Nephron progenitor cell (in vitro differentiated cells): ENCODE measurements around the gene ACOT11.
A peak's percentile ranks its signal among the peaks of the same experiment; 100 is the strongest.

ENCODE experiments used
- DNase-seq: peaks from one replicate; pipeline ENCODE4 v3.0.0; 2021
- H3K27ac Mint-ChIP-seq: 2 replicates; pipeline ENCODE4 v1.8.0; 2021; ENCODE audit warnings: mild to moderate bottlenecking, moderate library complexity, mixed read lengths
- H3K27me3 Mint-ChIP-seq: 2 replicates; pipeline ENCODE4 v1.8.0; 2021; ENCODE audit warnings: mild to moderate bottlenecking, low read depth, mixed read lengths; ENCODE audit not compliant: poor library complexity
- H3K36me3 Mint-ChIP-seq: 2 replicates; pipeline ENCODE4 v1.8.0; 2021; ENCODE audit warnings: low read depth, mixed read lengths
- H3K4me1 Mint-ChIP-seq: 2 replicates; pipeline ENCODE4 v1.8.0; 2021; ENCODE audit warnings: mixed read lengths
- H3K4me3 Mint-ChIP-seq: 2 replicates; pipeline ENCODE4 v1.8.0; 2021; ENCODE audit warnings: mild to moderate bottlenecking, moderate library complexity, mixed read lengths
- H3K9me3 Mint-ChIP-seq: 2 replicates; pipeline ENCODE4 v1.8.0; 2021; ENCODE audit warnings: mild to moderate bottlenecking, moderate library complexity, mixed read lengths
- CTCF ChIP-seq: fragments of 200-600 bp; sonication (generic); IDR thresholded peaks from 2 replicates; pipeline ENCODE4 v1.5.0; 2021; ENCODE audit warnings: antibody characterized with exemption

Gene ACOT11

GRCh38 chr1:54611621-54612020, 63.6 kb downstream of the ACOT11 start:
- Mint-ChIP-seq H3K36me3 (no peaks in the 10 kb centered on the region), H3K4me1 (peaks cover 35% of the 10 kb centered on the region), H3K9me3 (no peaks in the 10 kb centered on the region), H3K27me3 (peaks cover 3% of the 10 kb centered on the region), H3K4me3 (no peak overlapping the region), H3K27ac (no peak overlapping the region)
- DNase-seq: no peak
- TF ChIP-seq CTCF: no peak

GRCh38 chr1:54614024-54614423, 66.0 kb downstream of the ACOT11 start:
- Mint-ChIP-seq H3K9me3 (no peaks in the 10 kb centered on the region), H3K4me1 (peaks cover 16% of the 10 kb centered on the region), H3K27me3 (peaks cover 3% of the 10 kb centered on the region), H3K36me3 (no peaks in the 10 kb centered on the region), H3K27ac (no peak overlapping the region), H3K4me3 (no peak overlapping the region)
- DNase-seq: no peak
- TF ChIP-seq CTCF: no peak

- peaks cover 3% of the 10 kb centered on the region for H3K27me3 Mint-ChIP-seq
- H3K9me3 Mint-ChIP-seq: no peaks in the 10 kb centered on the region
- no peak overlapping the region for H3K4me3 Mint-ChIP-seq
- no peak for DNase-seq
- H3K36me3 Mint-ChIP-seq: no peaks in the 10 kb centered on the region
- no peak for TF ChIP-seq CTCF
- peaks cover 12% of the 10 kb centered on the region for H3K4me1 Mint-ChIP-seq
- no peak overlapping the region for H3K27ac Mint-ChIP-seq
Observed at GRCh38 chr1:54614563-54614962, 66.5 kb downstream of the ACOT11 start.

GRCh38 chr1:54615531-54616279, 67.7 kb downstream of the ACOT11 start:
- DNase-seq: no peak
- no peaks in the 10 kb centered on the region for H3K9me3 Mint-ChIP-seq
- peaks cover 3% of the 10 kb centered on the region for H3K27me3 Mint-ChIP-seq
- no peaks in the 10 kb centered on the region for H3K36me3 Mint-ChIP-seq
- no peak overlapping the region for H3K4me3 Mint-ChIP-seq
- H3K4me1 Mint-ChIP-seq: peaks cover 15% of the 10 kb centered on the region
- no peak overlapping the region for H3K27ac Mint-ChIP-seq
- no peak for TF ChIP-seq CTCF

GRCh38 chr1:54619749-54620148, 71.7 kb downstream of the ACOT11 start:
- H3K9me3 Mint-ChIP-seq: no peaks in the 10 kb centered on the region
- H3K27ac Mint-ChIP-seq: peak overlapping the region; percentile 43
- H3K27me3 Mint-ChIP-seq: no peaks in the 10 kb centered on the region
- TF ChIP-seq CTCF: no peak
- H3K4me1 Mint-ChIP-seq: peaks cover 28% of the 10 kb centered on the region
- H3K36me3 Mint-ChIP-seq: no peaks in the 10 kb centered on the region
- no peak overlapping the region for H3K4me3 Mint-ChIP-seq
- no peak for DNase-seq
